Measurements from ENCODE around the gene GDF11.

GDF11 gene

DNA sequence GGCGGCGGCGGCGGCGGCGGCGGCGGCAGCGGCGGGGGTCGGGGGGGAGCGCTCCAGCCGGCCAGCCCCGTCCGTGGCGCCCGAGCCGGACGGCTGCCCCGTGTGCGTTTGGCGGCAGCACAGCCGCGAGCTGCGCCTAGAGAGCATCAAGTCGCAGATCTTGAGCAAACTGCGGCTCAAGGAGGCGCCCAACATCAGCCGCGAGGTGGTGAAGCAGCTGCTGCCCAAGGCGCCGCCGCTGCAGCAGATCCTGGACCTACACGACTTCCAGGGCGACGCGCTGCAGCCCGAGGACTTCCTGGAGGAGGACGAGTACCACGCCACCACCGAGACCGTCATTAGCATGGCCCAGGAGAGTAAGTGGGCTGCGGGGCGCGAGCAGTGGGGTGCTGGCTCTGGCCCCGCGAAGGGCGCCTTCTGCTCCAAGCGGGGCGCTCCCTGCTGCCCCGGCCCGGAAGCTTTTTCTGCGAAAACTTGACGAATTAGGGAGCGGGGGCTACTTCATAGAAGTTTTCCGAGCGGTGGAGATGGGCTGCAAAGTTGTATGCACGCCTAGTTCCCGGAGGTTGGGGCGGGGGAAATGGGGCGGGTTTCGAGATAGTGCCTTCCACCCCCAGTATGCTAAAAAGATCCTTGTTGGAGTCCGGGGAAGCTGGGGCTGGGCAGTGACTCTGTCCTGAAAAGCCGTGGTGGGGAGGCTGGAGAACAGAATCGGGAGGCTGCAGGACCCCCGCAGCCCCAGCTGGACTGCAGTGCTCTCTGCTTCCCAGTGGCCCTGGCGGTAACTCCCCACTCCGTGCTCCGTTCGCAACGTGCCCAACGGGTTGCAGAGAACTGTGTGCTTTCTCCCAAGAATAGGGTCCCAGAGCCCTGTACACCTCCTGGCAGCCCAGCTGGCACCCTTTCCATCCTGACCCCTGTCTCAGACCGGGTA lies 751 bp downstream of the GDF11 start (continued):
- TF ChIP-seq, protein P1, sequence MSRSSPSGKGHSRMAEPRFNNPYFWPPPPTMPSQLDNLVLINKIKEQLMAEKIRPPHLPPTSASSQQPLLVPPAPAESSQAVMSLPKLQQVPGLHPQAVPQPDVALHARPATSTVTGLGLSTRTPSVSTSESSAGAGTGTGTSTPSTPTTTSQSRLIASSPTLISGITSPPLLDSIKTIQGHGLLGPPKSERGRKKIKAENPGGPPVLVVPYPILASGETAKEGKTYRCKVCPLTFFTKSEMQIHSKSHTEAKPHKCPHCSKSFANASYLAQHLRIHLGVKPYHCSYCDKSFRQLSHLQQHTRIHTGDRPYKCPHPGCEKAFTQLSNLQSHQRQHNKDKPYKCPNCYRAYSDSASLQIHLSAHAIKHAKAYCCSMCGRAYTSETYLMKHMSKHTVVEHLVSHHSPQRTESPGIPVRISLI (tag by site-specific recombination; IDR thresholded peaks at IDR 0.05) = no peak
- TF ChIP-seq ZNF530 (tag by site-specific recombination; IDR thresholded peaks at IDR 0.05; ENCODE audit: low read depth) = no peak
- TF ChIP-seq ELK4 (IDR thresholded peaks at IDR 0.05; ENCODE audit: borderline replicate concordance, low read depth, low read length) = no peak
- TF ChIP-seq ZNF157 (tag by site-specific recombination; IDR thresholded peaks at IDR 0.05) = no peak
- no peak for TF ChIP-seq ZNF548 (tag by site-specific recombination; IDR thresholded peaks at IDR 0.05)
- TF ChIP-seq ZNF561 (tag by site-specific recombination; IDR thresholded peaks at IDR 0.05; ENCODE audit: borderline replicate concordance) = no peak
- TF ChIP-seq, protein P2, sequence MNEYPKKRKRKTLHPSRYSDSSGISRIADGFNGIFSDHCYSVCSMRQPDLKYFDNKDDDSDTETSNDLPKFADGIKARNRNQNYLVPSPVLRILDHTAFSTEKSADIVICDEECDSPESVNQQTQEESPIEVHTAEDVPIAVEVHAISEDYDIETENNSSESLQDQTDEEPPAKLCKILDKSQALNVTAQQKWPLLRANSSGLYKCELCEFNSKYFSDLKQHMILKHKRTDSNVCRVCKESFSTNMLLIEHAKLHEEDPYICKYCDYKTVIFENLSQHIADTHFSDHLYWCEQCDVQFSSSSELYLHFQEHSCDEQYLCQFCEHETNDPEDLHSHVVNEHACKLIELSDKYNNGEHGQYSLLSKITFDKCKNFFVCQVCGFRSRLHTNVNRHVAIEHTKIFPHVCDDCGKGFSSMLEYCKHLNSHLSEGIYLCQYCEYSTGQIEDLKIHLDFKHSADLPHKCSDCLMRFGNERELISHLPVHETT (tag by site-specific recombination; IDR thresholded peaks at IDR 0.05) = no peak
- TF ChIP-seq ZXDB (tag by site-specific recombination; IDR thresholded peaks at IDR 0.05) = 0 out of 2 replicates have a peak, but pooled peaks have one; percentile 29
- TF ChIP-seq GLIS1 (tag by site-specific recombination; IDR thresholded peaks at IDR 0.05) = no peak
- no peak for TF ChIP-seq GLI2 (tag by site-specific recombination; IDR thresholded peaks at IDR 0.05; ENCODE audit: borderline replicate concordance, low read depth)
- TF ChIP-seq RBAK (tag by site-specific recombination; IDR thresholded peaks at IDR 0.05) = no peak
- TF ChIP-seq ZNF433 (tag by site-specific recombination; IDR thresholded peaks at IDR 0.05; ENCODE audit: low read depth) = no peak
- no peak for TF ChIP-seq AEBP2 (tag by site-specific recombination; IDR thresholded peaks at IDR 0.05; ENCODE audit: borderline replicate concordance)
- no peak for TF ChIP-seq ZSCAN16 (tag by site-specific recombination; IDR thresholded peaks at IDR 0.05)
- no peak for TF ChIP-seq ZNF302 (tag by site-specific recombination; IDR thresholded peaks at IDR 0.05; ENCODE audit: low read depth)
- TF ChIP-seq CTCF (tag by site-specific recombination; IDR thresholded peaks at IDR 0.05) = peak; percentile 73
- TF ChIP-seq ZNF398 (tag by site-specific recombination; IDR thresholded peaks at IDR 0.05) = peak; percentile 45; the same call in 1 of the 2 replicates
- TF ChIP-seq ZNF777 (tag by site-specific recombination; IDR thresholded peaks at IDR 0.05; ENCODE audit: borderline replicate concordance) = no peak
- TF ChIP-seq ZNF768 (tag by site-specific recombination; IDR thresholded peaks at IDR 0.05) = no peak
- TF ChIP-seq SALL2 (tag by site-specific recombination; IDR thresholded peaks at IDR 0.05; ENCODE audit: borderline replicate concordance) = no peak
- no peak for TF ChIP-seq PRDM1 (tag by site-specific recombination; IDR thresholded peaks at IDR 0.05)
- no peak for TF ChIP-seq ZNF670 (tag by site-specific recombination; IDR thresholded peaks at IDR 0.05; ENCODE audit: low read depth)
- TF ChIP-seq ZNF2 (tag by site-specific recombination; IDR thresholded peaks at IDR 0.05) = 0 out of 2 replicates have a peak, but pooled peaks have one; percentile 60
- no peak; the same call in 1 of the 2 replicates for TF ChIP-seq ZNF10 (tag by site-specific recombination; IDR thresholded peaks at IDR 0.05)
- no peak for TF ChIP-seq ZNF501 (tag by site-specific recombination; IDR thresholded peaks at IDR 0.05)
- TF ChIP-seq ZNF707 (tag by site-specific recombination; IDR thresholded peaks at IDR 0.05) = no peak
- no peak for TF ChIP-seq HOXC10 (CRISPR knock-in tag; IDR thresholded peaks at IDR 0.05)
- TF ChIP-seq MEIS1 (CRISPR knock-in tag; IDR thresholded peaks at IDR 0.05; ENCODE audit: borderline replicate concordance) = no peak
- no peak for TF ChIP-seq ZNF776 (tag by site-specific recombination; IDR thresholded peaks at IDR 0.05; ENCODE audit: borderline replicate concordance)
- no peak for TF ChIP-seq SCRT1 (tag by site-specific recombination; IDR thresholded peaks at IDR 0.05; ENCODE audit: borderline replicate concordance)
- TF ChIP-seq ZNF555 (tag by site-specific recombination; conservative IDR thresholded peaks at IDR 0.05) = no peak
